ENCODE results near the gene DCLK3. TPM values are rescaled to one million over a fixed set of nuclear protein-coding genes. Genes with fewer than 3 reads are reported as not detected.

The DCLK3 gene
- total RNA-seq, 1 donor from 2014 or later, result 0.48 TPM

- no peak for DNase-seq (ENCODE audit: low spot score)
- intact Hi-C loops (cut with DNase I), result loop anchor here (2.0 to 10.0 kb wide), 3 partner anchors 139 to 485 kb away; no protein-coding TSS in a partner anchor
These were observed 34.9 kb downstream of the DCLK3 start for GRCh38 chr3:36729204-36730056.

GRCh38 chr3:36714343-36715086 is 49.8 kb downstream of the DCLK3 start:
- intact Hi-C loops (cut with DNase I), result no loop called here
- no peak for DNase-seq (ENCODE audit: low spot score)

DNA sequence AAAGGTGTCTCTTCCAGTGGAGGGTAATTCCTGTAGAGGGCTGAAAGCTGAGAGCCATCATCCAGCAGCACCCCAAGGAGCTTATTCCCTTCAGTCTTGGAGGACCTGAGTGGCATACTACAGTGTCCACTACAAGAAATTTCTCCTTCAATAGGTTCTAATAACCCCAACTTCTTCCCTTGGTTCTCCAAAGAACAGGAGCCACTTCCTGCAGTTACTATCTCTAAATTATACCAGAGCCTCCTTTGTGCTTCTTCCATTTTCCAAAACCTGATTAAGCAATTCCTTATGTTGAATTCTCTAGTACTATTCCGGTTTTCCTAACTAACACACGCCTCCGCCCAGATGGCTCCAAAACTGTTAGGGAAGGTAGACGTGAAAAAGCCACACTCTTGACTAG is 50.4 kb downstream of the DCLK3 start:
- intact Hi-C loops (cut with DNase I), result no loop called here
- no peak for DNase-seq (ENCODE audit: low spot score)

- DNase-seq (ENCODE audit: low spot score), result no peak
These were observed 53.7 kb downstream of the DCLK3 start for GRCh38 chr3:36710606-36711005.

GRCh38 chr3:36709826-36710365 is 54.5 kb downstream of the DCLK3 start:
- DNase-seq (ENCODE audit: low spot score), result no peak
- intact Hi-C loops (cut with DNase I), result no loop called here

More at GRCh38 chr3:36710606-36711005, 53.7 kb downstream of the DCLK3 start:
- intact Hi-C loops (cut with DNase I), result no loop called here

DNA sequence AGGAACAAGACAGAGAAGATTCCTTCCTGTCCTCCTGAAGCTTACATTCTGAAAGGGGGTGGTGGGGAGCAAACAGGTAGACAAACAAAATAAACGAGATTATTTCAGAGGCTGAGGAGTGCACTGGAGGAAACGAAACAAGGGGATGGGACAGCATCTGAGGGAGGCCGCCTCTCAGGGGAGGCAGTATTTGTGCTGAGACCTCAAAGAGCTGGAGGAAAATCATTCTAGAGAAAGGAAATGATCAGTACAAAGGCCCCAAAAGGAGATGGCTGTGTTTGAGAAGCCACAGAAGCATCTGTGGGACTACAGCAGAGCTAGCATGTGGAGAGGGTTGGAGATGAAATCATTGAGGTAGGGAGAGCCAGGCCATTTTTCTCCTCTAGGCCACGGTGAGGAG is 55.1 kb downstream of the DCLK3 start:
- intact Hi-C loops (cut with DNase I), result no loop called here
- DNase-seq (ENCODE audit: low spot score), result no peak

DNA sequence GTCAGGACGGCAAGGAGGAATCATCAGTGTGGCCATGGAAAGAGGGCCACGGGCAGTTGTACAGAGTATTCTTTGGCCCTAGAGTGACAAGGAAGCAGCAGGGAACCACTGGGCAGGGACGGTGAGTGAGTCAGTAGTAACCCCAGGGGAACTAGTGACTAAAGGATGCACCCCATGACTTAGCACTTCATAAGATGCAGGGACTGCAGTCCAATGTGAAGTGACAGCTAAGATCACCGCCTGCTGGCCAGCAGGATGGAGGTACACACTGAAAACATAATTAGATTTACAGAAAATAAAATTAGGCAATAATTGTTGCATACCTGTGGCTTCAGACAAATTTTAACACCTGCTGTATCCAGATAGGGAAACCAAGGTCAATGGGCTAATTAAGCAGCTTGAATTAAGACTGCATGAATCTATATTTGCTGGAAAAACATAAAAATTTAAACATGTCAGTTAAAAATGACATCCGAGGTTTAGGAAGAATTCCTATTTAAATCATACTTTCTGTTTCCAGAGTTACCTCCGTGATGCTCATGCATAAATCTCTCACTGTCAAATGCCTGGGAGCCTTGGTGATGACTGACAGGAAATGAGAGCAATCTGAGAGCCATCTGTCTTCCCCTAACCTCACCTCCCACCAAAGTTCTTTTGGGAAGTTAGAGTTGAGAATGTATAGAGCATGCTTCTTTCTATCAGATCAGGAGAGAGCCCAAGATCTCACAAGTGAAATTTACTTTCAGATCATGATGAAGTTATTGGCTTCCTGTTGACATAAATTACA is 56.5 kb downstream of the DCLK3 start:
- intact Hi-C loops (cut with DNase I), result no loop called here
- DNase-seq (ENCODE audit: low spot score), result no peak

- no peak for DNase-seq (ENCODE audit: low spot score)
- intact Hi-C loops (cut with DNase I), result no loop called here
These were observed 59.3 kb downstream of the DCLK3 start for GRCh38 chr3:36705015-36705414.

DNA sequence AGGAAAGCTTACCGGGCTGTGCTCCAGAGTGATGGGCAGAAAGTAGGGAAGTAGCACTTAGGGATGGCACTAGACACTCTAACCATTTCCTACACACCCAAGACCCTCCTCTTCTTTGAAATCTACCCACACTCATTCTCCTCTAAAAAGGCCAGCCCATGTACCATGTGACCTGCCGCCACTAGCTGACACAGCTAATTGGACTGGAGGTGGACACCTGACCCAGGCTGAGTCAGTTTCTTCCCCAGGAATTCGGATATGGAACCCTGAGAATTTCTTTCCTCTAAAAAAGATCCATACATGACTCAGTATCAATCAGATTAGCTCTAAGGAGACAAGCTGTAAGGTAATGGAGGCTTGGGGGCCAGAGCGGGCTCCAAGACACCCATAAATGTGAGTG is 60.1 kb downstream of the DCLK3 start:
- intact Hi-C loops (cut with DNase I), result no loop called here
- DNase-seq (ENCODE audit: low spot score), result no peak

DNA sequence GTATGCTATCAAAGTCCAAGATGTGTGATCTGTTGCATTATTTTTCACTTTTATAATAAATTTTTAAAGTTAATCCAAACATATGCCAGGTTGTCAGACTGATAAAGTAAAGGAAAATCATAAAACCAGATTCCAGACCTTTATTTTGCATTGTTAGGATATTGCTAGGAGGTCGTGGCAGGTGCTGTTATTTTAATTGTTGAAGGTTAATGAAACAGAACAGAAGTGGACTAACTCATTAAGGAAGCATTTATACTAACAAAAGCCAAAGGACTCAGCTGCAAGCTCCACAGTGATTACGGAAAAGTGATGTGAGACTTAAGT is 63.1 kb downstream of the DCLK3 start:
- DNase-seq (ENCODE audit: low spot score), result no peak
- intact Hi-C loops (cut with DNase I), result loop anchor here (2.0 kb wide), 1 partner anchor 736 kb away; no protein-coding TSS in a partner anchor

GRCh38 chr3:36700537-36701248 is 63.7 kb downstream of the DCLK3 start:
- no peak for DNase-seq (ENCODE audit: low spot score)
- intact Hi-C loops (cut with DNase I), result loop anchor here (2.0 kb wide), 1 partner anchor 736 kb away; no protein-coding TSS in a partner anchor

- intact Hi-C loops (cut with DNase I), result no loop called here
These were observed 66.0 kb downstream of the DCLK3 start for GRCh38 chr3:36698314-36698713.

DNA sequence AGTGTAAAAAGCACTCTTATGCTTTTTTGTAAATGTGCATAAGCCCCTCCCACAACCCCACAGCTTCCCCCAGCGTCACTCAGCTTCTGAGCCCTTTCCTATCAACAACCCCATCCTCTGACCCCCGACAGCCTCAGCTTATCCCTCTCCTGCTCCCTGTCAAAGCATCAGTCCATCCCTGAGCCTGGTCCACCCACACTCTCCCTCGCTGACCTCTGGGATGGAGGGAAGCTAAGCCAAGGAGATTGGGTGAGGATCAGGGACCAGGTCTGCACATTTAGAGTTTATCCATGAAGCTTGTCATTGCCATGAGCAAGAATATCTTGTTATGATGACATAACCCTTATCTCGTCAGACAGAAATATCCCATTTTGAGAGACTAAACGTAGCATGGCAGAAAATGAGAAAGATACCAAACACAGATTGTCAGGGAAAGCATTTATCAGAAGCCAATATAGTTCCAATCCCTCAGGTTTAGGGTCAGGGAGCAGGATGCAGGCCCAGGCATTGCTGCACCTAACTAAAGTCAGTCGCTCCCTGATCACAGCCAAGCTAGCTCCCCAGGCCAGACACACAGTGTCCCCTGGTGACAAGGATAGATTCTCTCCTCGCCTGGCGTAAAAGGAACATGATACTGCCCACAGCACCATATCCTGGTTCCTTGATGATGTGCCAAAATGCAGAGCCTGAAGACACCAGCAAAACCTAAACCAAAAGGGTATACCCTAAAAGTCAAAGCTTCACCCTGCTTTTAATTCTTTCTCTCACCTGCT is 66.9 kb downstream of the DCLK3 start:
- no peak for DNase-seq (ENCODE audit: low spot score)
- intact Hi-C loops (cut with DNase I), result no loop called here

More at GRCh38 chr3:36698314-36698713, 66.0 kb downstream of the DCLK3 start:
- DNase-seq (ENCODE audit: low spot score), result no peak

- DNase-seq (ENCODE audit: low spot score), result no peak
- intact Hi-C loops (cut with DNase I), result no loop called here
These were observed 67.6 kb downstream of the DCLK3 start for GRCh38 chr3:36696799-36697198.

DNA sequence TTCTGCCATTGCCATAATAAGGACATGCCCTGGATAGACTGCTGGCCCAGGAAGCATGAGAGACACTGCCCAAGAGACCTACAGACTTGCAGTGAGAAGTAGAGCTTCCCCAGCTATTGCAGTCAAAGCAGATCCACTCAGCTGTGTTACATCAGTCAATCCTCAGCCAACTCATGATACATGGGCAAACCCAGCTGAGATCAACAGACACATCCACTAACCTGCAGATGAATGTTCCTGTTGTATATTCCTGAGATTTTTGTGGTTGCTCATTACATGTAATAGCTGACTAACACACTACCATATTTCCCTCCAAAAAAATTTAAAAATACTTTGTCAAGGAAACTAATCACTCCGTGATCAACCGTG is 68.6 kb downstream of the DCLK3 start:
- intact Hi-C loops (cut with DNase I), result no loop called here
- no peak for DNase-seq (ENCODE audit: low spot score)

DNA sequence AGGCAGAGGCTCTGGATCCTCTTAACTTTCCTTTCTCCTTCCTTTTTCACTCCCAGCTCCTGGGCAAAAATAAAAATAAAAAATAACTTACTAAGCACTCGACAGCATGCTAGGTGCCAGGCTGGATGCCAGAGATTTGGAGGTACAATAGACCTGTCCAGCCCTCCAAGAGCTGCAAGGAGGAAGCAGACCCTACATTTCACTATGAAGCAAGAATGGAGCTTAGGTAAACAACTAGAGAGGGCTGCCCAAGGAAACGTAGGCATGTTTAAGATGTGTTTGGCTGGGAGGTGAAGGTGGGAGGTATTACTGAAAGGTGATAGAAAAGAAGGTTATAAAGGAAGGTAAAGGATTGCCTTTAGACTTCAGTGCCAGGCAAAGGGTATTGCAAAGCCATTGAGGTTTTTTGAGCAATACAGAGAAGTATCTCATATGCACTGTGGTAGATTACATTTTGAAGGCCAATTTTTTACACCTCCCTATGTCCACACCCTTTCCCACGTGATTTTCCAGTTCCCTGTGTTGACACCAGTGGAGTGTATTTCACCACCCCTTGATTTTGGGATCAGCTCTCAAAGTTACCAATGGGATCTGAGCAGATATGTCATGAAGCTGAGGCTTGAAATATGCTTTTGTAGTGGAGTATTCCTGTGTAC is 69.1 kb downstream of the DCLK3 start:
- intact Hi-C loops (cut with DNase I), result no loop called here
- DNase-seq (ENCODE audit: low spot score), result no peak

DNA sequence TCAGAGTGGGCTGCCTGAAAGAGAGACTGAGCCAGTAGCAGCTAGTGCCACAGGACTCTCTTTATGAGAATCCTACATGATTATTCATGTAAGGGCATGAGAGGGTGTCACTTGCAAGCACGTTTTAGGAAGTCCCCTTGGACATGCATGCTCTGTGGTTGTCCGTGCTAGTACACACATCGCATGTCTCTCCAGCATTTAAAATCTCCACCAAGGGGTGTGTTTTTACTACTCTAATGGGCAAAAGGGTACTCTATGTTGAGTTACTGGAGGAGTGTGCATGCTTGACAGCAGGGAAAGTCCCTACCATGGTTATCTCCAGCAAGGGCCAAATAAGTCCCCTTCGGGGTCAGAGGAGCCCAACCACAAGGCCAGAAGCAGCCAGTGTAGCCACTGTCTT is 70.7 kb downstream of the DCLK3 start:
- intact Hi-C loops (cut with DNase I), result no loop called here
- DNase-seq (ENCODE audit: low spot score), result no peak

DNA sequence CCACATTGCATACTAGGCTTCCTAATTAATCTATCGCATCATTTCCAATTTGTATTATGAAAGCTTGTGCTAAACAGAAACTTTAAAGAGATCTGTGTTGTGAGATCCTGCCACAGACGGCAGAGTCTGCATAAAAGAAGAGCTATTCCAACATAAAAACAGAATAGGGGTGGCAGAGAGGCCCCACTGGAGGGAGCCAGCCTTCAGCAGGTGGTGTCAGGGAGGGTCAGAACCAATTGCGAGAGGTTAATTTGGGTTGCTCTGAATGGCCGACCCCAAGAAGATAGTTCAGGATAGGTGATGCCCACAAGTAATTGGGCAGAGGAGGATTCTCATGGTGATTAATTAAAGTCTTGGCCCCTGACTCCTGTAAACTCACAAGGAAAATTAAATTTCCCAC is 74.8 kb downstream of the DCLK3 start:
- DNase-seq (ENCODE audit: low spot score), result no peak
- intact Hi-C loops (cut with DNase I), result no loop called here

Measured in cardiac septum (tissue), 1 donor.